ENCODE data around the gene NAGS. TPM values are rescaled to one million over a fixed set of nuclear protein-coding genes. Genes with fewer than 3 reads are reported as not detected.

The NAGS gene
- polyA plus RNA-seq, 1 of the 3 experiments (the other 2 are of a cell fraction) = 1.7 TPM

DNA sequence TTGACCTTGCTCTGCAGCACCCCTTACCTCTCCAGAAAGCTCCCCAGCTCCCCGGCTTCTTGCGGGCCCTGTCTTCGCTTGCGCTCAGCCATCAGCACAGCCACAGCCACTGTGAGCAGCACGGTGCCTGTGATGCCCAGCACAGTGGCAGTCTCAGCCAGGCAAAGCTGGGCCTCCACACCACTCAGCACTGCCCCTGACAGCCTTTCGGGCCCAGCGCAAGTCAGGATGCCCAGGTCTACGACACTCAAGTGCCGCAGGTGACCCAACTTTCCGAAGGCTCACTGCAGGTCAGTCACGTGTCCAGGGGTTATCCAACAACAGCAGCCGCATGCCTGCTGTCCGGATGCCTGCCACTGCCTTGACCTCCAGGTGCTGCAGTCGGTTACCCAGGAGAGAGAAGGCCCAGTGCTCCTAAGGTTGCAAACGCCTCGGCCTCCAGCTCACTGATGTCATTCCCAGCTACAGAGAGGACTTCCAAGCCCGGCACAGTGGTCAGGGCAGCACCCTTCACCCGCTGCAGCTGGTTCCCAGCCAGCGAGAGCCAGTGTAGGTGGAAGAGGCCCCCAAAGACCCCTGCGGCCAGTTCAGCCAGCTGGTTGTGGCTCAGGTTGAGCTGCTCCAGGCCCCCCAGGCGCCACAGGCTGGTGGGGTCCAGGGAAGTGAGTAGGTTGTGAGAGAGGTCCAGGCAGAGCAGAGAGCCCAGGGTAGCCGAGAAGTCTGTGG, 19.3 kb downstream of the NAGS start:
- Histone ChIP-seq H3K79me2 (ENCODE audit: insufficient read depth) (no peaks in the 10 kb centered on the region), H3K4me3 (ENCODE audit: low read depth in 2 of 2, low read length in 1 of 2) (no peak overlapping the region), H3K4me1 (ENCODE audit: control insufficient read depth in 1 of 2, insufficient read depth in 2 of 2, low read depth in 1 of 2, low read length in 1 of 2) (peaks cover 0 to 32% of the 10 kb centered on the region in 2 experiments; a peak in 2 of 4 replicates), H3K36me3 (replicated peaks in 1 of 2; ENCODE audit: control insufficient read depth in 1 of 2, insufficient read depth in 2 of 2, low read length in 1 of 2) (peaks cover 13 to 23% of the 10 kb centered on the region in 2 experiments), H4K20me1 (ENCODE audit: insufficient read depth) (no peaks in the 10 kb centered on the region), H3K9me2 (no peaks in the 10 kb centered on the region), H3K9ac (no peak overlapping the region), H2AFZ (ENCODE audit: low read depth) (no peak overlapping the region), H3K27me3 (ENCODE audit: insufficient read depth) (no peaks in the 10 kb centered on the region), H3K9me3 (no peaks in the 10 kb centered on the region), H3F3A (replicated peaks; ENCODE audit: insufficient read depth) (peaks cover 9% of the 10 kb centered on the region), H3K4me2 (no peak overlapping the region), H3K27ac (ENCODE audit: low read depth in 2 of 2, low read length in 1 of 2) (peak overlapping the region in 1 of 2 experiments; percentile 92; a peak in 2 of 4 replicates)
- ChIA-PET POLR2A (no interaction called here), CTCF (interaction anchor here (0.7 to 4.0 kb wide), 9 partner anchors 9 to 145 kb away, joined by 3 to 26 read pairs (median 4); partner anchors contain the start of gene TMEM101)
- TF ChIP-seq POLR2AphosphoS5 (IDR thresholded peaks at IDR 0.05; ENCODE audit: low read depth, low read length) = 0 out of 2 replicates have a peak, but pooled peaks have one; percentile 2
- TF ChIP-seq, protein P1, sequence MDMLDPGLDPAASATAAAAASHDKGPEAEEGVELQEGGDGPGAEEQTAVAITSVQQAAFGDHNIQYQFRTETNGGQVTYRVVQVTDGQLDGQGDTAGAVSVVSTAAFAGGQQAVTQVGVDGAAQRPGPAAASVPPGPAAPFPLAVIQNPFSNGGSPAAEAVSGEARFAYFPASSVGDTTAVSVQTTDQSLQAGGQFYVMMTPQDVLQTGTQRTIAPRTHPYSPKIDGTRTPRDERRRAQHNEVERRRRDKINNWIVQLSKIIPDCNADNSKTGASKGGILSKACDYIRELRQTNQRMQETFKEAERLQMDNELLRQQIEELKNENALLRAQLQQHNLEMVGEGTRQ (IDR thresholded peaks at IDR 0.05; ENCODE audit: borderline replicate concordance, low read depth, low read length) = no peak
- no peak for DNase-seq
- 93% methylated on average over 14 of the region's 22 CpGs for WGBS (ENCODE audit: low lambda C conversion rate)

DNA sequence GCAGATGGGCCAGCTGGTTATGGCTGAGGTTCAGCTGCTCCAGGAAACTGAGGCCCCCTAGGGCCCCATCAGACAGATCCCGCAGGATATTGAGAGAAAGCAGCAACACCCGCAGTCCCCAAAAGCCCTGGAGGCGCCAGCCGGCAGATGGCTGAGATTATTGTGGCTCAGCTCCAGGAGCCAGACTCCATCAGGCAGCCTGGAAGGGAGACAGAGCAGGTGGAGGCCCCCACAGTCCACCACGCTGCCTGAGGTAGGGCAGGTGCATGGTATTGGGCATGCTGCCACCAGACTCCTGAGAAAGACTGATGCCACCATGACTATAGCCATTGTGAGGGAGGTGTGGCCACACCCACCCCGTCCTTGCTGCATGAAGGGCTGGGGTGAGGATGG, 19.8 kb downstream of the NAGS start:
- Histone ChIP-seq H4K20me1 (ENCODE audit: insufficient read depth) (no peaks in the 10 kb centered on the region), H3K4me1 (ENCODE audit: control insufficient read depth in 1 of 2, insufficient read depth in 2 of 2, low read depth in 1 of 2, low read length in 1 of 2) (peaks cover 0 to 32% of the 10 kb centered on the region in 2 experiments; a peak in 2 of 4 replicates), H2AFZ (ENCODE audit: low read depth) (no peak overlapping the region), H3F3A (replicated peaks; ENCODE audit: insufficient read depth) (peaks cover 9% of the 10 kb centered on the region), H3K36me3 (replicated peaks in 1 of 2; ENCODE audit: control insufficient read depth in 1 of 2, insufficient read depth in 2 of 2, low read length in 1 of 2) (peaks cover 13 to 26% of the 10 kb centered on the region in 2 experiments), H3K9me3 (no peaks in the 10 kb centered on the region), H3K9ac (no peak overlapping the region), H3K9me2 (no peaks in the 10 kb centered on the region), H3K4me2 (no peak overlapping the region), H3K27me3 (ENCODE audit: insufficient read depth) (no peaks in the 10 kb centered on the region), H3K4me3 (ENCODE audit: low read depth in 2 of 2, low read length in 1 of 2) (no peak overlapping the region), H3K27ac (ENCODE audit: low read depth in 2 of 2, low read length in 1 of 2) (peak overlapping the region in 1 of 2 experiments; percentile 92; a peak in 2 of 4 replicates), H3K79me2 (ENCODE audit: insufficient read depth) (no peaks in the 10 kb centered on the region)
- TF ChIP-seq TCF12 (IDR thresholded peaks at IDR 0.05) (no peak), EP300 (IDR thresholded peaks at IDR 0.05; ENCODE audit: borderline replicate concordance in 1 of 2, low read depth in 1 of 2, low read length in 1 of 2) (peak in 1 of 2 experiments; percentile 74; a peak in 2 of 4 replicates), FOXJ3 (CRISPR knock-in tag; IDR thresholded peaks at IDR 0.05) (0 out of 2 replicates have a peak, but pooled peaks have one; percentile 39), RXRA (IDR thresholded peaks at IDR 0.05; ENCODE audit: borderline replicate concordance, low read depth) (no peak), POLR2AphosphoS5 (IDR thresholded peaks at IDR 0.05; ENCODE audit: low read depth, low read length) (0 out of 2 replicates have a peak, but pooled peaks have one; percentile 5), EZH2phosphoT487 (IDR thresholded peaks at IDR 0.05; ENCODE audit: borderline replicate concordance, low read depth) (no peak), RCOR1 (IDR thresholded peaks at IDR 0.05; ENCODE audit: low read length) (peak; percentile 41; the same call in 1 of the 2 replicates), GATA2 (CRISPR knock-in tag; IDR thresholded peaks at IDR 0.05) (peak; percentile 47; the same call in 1 of the 2 replicates), ELF1 (IDR thresholded peaks at IDR 0.05) (no peak)
- TF ChIP-seq, protein P2, sequence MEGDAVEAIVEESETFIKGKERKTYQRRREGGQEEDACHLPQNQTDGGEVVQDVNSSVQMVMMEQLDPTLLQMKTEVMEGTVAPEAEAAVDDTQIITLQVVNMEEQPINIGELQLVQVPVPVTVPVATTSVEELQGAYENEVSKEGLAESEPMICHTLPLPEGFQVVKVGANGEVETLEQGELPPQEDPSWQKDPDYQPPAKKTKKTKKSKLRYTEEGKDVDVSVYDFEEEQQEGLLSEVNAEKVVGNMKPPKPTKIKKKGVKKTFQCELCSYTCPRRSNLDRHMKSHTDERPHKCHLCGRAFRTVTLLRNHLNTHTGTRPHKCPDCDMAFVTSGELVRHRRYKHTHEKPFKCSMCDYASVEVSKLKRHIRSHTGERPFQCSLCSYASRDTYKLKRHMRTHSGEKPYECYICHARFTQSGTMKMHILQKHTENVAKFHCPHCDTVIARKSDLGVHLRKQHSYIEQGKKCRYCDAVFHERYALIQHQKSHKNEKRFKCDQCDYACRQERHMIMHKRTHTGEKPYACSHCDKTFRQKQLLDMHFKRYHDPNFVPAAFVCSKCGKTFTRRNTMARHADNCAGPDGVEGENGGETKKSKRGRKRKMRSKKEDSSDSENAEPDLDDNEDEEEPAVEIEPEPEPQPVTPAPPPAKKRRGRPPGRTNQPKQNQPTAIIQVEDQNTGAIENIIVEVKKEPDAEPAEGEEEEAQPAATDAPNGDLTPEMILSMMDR (IDR thresholded peaks at IDR 0.05) = no peak
- TF ChIP-seq, protein P3, sequence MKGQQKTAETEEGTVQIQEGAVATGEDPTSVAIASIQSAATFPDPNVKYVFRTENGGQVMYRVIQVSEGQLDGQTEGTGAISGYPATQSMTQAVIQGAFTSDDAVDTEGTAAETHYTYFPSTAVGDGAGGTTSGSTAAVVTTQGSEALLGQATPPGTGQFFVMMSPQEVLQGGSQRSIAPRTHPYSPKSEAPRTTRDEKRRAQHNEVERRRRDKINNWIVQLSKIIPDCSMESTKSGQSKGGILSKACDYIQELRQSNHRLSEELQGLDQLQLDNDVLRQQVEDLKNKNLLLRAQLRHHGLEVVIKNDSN (IDR thresholded peaks at IDR 0.05; ENCODE audit: borderline replicate concordance, low read depth) = no peak
- TF ChIP-seq, protein P1 (IDR thresholded peaks at IDR 0.05; ENCODE audit: borderline replicate concordance, low read depth, low read length) = no peak
- 68% methylated on average over 5 of the region's 6 CpGs for WGBS (ENCODE audit: low lambda C conversion rate)
- DNase-seq = peak; percentile 68
- ChIA-PET POLR2A (interaction anchor here (1.5 kb wide), 1 partner anchor 10 kb away, joined by 6 read pairs; the partner anchor contains the start of gene TMEM101), CTCF (interaction anchor here (0.9 to 4.0 kb wide), 7 partner anchors 16 to 258 kb away, joined by 3 to 26 read pairs (median 4); no protein-coding TSS in a partner anchor)

Data from SK-N-SH (cell line).